ENCODE data around the gene EXOC6B. TPM values are rescaled to one million over a fixed set of nuclear protein-coding genes. Genes with fewer than 3 reads are reported as not detected.

The EXOC6B gene
- total RNA-seq, 1 experiment from 2014 or later, result 18.5 TPM

- in situ Hi-C loops (cut with HindIII; ENCODE audit: low pct_unique_long_range_greater_than_20kb, low sequenced_read_pairs), result no loop called here
- peak; percentile 16 for DNase-seq (ENCODE audit: low read depth)
Observed at GRCh38 chr2:72325592-72326422, 500.0 kb downstream of the EXOC6B start.

GRCh38 chr2:72316774-72317173 is 509.1 kb downstream of the EXOC6B start:
- in situ Hi-C loops (cut with HindIII; ENCODE audit: low pct_unique_long_range_greater_than_20kb, low sequenced_read_pairs), result no loop called here
- no peak for DNase-seq (ENCODE audit: low read depth)

- in situ Hi-C loops (cut with HindIII; ENCODE audit: low pct_unique_long_range_greater_than_20kb, low sequenced_read_pairs), result no loop called here
- DNase-seq (ENCODE audit: low read depth), result no peak
Observed at GRCh38 chr2:72300147-72300684, 525.6 kb downstream of the EXOC6B start.

- in situ Hi-C loops (cut with HindIII; ENCODE audit: low pct_unique_long_range_greater_than_20kb, low sequenced_read_pairs), result no loop called here
- DNase-seq (ENCODE audit: low read depth), result no peak
Observed at GRCh38 chr2:72293620-72294019, 532.2 kb downstream of the EXOC6B start.

DNA sequence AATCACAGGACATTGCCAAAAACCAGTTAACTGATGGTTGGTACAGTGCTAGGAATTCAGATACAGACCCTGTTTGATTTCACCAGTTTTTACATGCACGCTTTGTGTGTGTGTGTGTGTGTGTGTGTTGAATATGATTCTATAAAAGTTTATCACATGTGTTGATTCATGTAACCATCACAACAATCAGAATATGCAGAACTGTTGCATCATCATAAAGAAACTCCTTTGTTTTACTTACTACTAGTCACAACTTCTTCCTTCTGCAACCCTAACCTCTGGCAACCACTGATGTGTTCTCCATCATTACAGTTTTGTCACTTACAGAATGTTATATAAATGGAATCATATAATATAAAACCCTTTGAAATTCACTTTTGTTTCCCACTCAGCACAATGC is 533.4 kb downstream of the EXOC6B start:
- in situ Hi-C loops (cut with HindIII; ENCODE audit: low pct_unique_long_range_greater_than_20kb, low sequenced_read_pairs), result no loop called here

DNA sequence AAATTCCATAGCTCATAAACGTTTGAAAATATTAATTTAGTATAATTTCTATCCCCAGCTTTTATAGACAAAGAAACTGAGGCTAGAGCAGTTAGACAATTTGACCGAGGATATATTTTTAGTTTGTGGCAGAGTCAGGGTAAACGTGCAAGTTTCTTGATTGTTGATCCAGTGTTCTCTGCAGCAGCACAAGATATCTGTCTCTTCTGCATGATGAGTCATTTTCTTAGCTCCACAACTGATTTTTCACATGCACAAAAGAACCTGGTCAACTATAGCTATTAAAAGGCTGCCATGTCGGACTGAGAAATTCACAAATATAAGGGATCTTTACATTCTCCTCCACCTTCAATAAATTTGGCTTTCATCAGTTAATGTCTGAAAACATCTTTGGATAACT is 534.8 kb downstream of the EXOC6B start:
- in situ Hi-C loops (cut with HindIII; ENCODE audit: low pct_unique_long_range_greater_than_20kb, low sequenced_read_pairs), result no loop called here
- no peak for DNase-seq (ENCODE audit: low read depth)

More for the DNA sequence above, 533.4 kb downstream of the EXOC6B start:
- DNase-seq (ENCODE audit: low read depth), result no peak

GRCh38 chr2:72289736-72290135 is 536.1 kb downstream of the EXOC6B start:
- no peak for DNase-seq (ENCODE audit: low read depth)

GRCh38 chr2:72289283-72289682 is 536.5 kb downstream of the EXOC6B start:
- in situ Hi-C loops (cut with HindIII; ENCODE audit: low pct_unique_long_range_greater_than_20kb, low sequenced_read_pairs), result no loop called here
- DNase-seq (ENCODE audit: low read depth), result no peak

More at GRCh38 chr2:72289736-72290135, 536.1 kb downstream of the EXOC6B start:
- in situ Hi-C loops (cut with HindIII; ENCODE audit: low pct_unique_long_range_greater_than_20kb, low sequenced_read_pairs), result no loop called here

- peak; percentile 46 for DNase-seq (ENCODE audit: low read depth)
Observed at GRCh38 chr2:72278046-72278445, 547.8 kb downstream of the EXOC6B start.

DNA sequence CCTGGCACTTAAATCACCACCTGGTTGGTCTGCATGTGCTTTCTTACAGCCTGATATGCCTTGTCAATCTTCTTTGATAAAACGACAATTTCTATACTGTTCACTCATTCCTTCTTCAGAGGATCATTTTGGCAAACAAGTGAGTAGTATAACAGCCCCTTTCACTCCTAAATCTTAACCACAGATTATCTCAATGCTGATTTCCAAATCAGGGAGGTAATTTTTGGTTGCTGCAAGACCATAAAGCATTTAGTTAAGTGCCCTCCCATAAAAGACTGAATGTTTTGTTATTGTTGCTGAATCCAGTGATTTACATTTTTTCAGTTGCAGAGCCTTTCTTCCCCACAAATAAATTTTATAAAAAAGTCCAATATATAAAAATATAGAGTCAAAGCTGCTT is 549.0 kb downstream of the EXOC6B start:
- no peak for DNase-seq (ENCODE audit: low read depth)
- in situ Hi-C loops (cut with HindIII; ENCODE audit: low pct_unique_long_range_greater_than_20kb, low sequenced_read_pairs), result no loop called here

More at GRCh38 chr2:72278046-72278445, 547.8 kb downstream of the EXOC6B start:
- in situ Hi-C loops (cut with HindIII; ENCODE audit: low pct_unique_long_range_greater_than_20kb, low sequenced_read_pairs), result no loop called here

- DNase-seq (ENCODE audit: low read depth), result no peak
- in situ Hi-C loops (cut with HindIII; ENCODE audit: low pct_unique_long_range_greater_than_20kb, low sequenced_read_pairs), result no loop called here
Observed at GRCh38 chr2:72276356-72276755, 549.5 kb downstream of the EXOC6B start.

GRCh38 chr2:72275084-72275483 is 550.7 kb downstream of the EXOC6B start:
- no peak for DNase-seq (ENCODE audit: low read depth)
- in situ Hi-C loops (cut with HindIII; ENCODE audit: low pct_unique_long_range_greater_than_20kb, low sequenced_read_pairs), result no loop called here

- DNase-seq (ENCODE audit: low read depth), result no peak
- in situ Hi-C loops (cut with HindIII; ENCODE audit: low pct_unique_long_range_greater_than_20kb, low sequenced_read_pairs), result no loop called here
Observed at GRCh38 chr2:72274380-72274797, 551.4 kb downstream of the EXOC6B start.

DNA sequence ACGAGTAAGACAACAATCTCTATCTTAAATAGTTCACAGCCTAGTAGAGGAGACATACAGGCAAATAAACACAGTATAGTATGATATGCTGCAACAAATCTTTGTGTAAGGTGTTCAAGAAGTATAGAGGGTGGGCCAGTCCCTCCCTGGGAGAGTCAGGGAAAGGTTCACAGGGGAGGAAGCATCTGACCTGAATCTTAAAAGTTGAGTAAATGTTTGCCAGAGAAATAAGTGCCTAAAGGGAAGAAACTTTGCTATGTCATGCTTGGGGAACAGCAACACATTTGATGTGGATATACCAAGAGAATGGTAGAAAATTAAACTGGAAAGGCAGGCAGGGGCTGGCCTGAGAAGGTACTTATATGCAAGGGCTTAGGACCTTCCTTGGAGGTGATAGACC is 552.4 kb downstream of the EXOC6B start:
- DNase-seq (ENCODE audit: low read depth), result peak; percentile 66
- in situ Hi-C loops (cut with HindIII; ENCODE audit: low pct_unique_long_range_greater_than_20kb, low sequenced_read_pairs), result no loop called here

GRCh38 chr2:72271766-72272641 is 553.8 kb downstream of the EXOC6B start:
- in situ Hi-C loops (cut with HindIII; ENCODE audit: low pct_unique_long_range_greater_than_20kb, low sequenced_read_pairs), result no loop called here
- DNase-seq (ENCODE audit: low read depth), result peak; percentile 65

DNA sequence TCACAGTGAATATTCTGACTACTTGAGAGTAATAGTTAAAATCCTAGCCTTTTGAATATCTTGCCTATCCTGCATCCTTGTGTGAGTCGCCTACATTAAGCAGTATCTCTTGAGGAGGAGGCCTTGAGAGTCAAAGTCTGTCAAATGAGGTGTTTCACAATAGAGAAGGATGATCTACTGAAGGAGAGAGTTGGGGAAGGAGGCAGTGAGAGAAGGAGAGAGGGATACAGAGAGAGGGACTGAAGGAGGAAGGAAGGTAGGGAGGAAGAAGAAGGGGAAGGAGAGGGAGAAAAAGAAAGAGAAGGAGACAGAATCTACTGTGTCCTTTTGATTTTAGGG is 554.6 kb downstream of the EXOC6B start:
- in situ Hi-C loops (cut with HindIII; ENCODE audit: low pct_unique_long_range_greater_than_20kb, low sequenced_read_pairs), result no loop called here
- DNase-seq (ENCODE audit: low read depth), result no peak

DNA sequence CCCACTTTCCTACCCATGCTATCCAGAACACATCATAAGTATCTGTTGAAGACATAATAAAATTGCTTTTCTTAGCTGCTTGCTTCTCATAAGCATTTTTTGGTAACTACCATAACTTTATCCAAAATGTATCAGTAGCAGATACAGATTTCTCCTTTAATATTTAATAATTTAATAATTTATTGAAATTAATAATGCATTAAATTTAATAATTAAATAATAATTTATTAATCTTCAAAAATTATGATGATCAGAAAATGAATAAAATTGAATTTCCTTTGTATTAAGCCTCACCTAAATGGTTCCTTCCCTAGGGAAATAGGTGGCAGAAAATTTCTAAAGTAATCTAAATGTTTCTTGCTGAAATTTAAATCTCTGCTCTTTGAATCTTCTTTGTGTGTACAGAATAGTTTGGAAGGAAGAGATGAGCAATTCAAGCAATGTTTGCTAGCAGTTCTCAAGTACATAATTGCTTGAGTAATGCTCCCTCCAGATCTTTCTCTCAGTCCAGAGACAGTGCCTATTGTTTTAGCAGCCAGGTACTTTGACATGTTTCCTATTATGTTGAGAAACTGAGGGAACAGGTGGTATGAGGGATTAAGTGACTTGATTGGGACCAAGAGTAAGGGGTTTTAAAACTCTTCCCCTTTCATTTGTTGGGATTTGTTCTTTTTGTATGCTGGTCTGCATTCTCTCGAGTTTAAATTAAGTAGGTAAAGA is 555.1 kb downstream of the EXOC6B start:
- DNase-seq (ENCODE audit: low read depth), result no peak
- in situ Hi-C loops (cut with HindIII; ENCODE audit: low pct_unique_long_range_greater_than_20kb, low sequenced_read_pairs), result no loop called here

GRCh38 chr2:72263776-72264060 is 562.1 kb downstream of the EXOC6B start:
- in situ Hi-C loops (cut with HindIII; ENCODE audit: low pct_unique_long_range_greater_than_20kb, low sequenced_read_pairs), result no loop called here
- no peak for DNase-seq (ENCODE audit: low read depth)

Measured in Caki2 (cell line).